Midbrain (tissue), 1 donor: ENCODE measurements around the gene RPL28.

ENCODE experiments used
- DNase-seq: peaks from one replicate; lab custom pipeline; 2025; lab: John Stamatoyannopoulos, UW

Gene RPL28

DNA sequence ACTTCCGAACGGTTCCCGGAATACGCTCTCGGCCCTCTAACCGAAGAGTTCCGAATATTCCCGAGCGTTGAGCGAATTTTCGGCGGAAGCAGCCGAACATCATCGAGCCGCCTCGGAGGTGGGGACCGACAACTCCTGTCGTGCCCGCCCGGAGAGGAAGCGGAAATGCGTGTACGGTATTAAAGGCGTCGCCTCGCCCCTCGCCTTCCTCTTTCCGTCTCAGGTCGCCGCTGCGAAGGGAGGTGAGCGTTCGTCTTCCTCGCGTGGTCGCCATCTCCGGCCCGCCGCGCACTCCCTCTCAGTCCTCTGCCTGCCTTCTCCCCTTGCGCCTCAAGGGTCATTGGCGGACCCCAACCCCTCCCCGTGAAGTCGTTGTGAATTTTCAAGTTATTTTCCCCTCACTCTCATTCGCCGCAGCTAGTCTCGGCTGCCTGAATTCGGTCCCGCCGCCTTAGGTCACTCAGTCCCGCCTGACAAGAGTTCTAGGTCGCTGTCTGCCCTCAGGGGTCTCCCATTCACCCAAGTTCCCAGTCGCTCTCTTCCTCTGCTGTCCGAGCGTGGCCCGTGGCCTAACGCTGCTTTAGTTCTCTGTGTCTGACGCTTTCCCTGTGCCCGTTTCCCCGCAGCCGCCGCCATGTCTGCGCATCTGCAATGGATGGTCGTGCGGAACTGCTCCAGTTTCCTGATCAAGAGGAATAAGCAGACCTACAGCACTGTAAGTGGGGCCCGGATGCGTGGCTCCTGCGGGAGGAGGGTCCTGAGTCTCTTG, at the start of gene RPL28:
Gene RPL28, plus strand, starts transcription at position 209 of the 769 bp plus-strand sequence. Its CDS starts 426 bp downstream, at position 635.
- peak; percentile 98 for DNase-seq

DNA sequence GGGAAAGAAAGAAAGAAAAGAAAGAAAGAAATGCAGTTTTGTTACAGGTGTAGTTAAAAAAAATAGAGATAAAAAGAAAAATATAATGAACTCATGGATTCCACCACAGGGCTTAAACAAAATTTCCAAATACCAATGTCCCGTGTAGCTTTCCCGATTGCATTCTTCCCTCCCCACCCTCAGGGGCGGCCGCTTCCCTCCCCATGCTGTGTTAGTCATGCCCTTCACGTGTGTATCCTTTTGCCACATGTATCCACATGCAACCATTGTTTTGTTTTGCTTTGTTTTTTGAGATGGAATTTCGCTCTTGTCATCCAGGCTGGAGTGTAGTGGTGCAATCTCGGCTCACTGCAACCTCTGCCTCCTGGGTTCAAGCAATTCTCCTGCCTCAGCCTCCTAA, 49.6 kb upstream of the RPL28 start:
- no peak for DNase-seq

DNA sequence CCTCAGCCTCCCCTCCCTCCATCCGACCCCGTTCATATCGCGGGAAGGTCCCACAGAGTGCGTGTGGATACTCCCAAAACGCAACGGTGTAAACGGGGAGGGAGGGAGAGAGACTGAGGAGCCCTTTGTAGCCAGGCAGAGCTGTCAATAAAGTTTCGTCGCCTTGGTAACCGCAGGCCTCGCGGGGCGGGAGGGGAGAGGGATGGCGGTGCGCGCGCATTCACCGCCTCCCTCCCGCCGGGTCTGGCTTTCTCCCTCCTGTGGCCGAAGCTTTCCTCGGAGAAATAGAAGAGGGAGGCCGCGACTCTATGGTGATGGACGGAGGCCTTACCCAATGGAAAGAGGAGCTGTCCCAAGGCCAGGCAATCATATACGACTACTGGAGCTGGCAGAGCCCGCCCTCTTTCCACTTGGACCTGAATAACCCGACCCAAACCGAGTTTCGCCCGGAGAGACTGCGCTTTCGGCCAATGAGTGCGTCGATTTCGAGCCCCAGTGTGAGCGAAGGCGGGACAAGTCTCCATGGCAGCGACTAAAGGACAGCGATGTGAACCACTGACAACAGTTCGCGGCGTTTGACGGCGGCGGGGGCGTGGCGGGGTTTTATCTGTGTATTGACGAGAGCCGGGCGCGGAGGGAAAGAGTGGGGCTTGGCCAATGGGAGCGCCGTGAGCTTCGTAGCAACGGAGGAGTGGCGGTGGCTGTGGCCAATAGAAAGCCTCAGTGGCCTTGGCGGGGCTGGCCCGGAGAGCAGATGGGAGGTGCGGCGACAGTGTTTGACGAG, 46.4 kb upstream of the RPL28 start, which contains the start of gene KMT5C:
Gene KMT5C, plus strand, starts transcription at position 772 of the 784 bp plus-strand sequence. CDS start 2,061 bp downstream, outside the sequence.
- DNase-seq = peak; percentile 100

DNA sequence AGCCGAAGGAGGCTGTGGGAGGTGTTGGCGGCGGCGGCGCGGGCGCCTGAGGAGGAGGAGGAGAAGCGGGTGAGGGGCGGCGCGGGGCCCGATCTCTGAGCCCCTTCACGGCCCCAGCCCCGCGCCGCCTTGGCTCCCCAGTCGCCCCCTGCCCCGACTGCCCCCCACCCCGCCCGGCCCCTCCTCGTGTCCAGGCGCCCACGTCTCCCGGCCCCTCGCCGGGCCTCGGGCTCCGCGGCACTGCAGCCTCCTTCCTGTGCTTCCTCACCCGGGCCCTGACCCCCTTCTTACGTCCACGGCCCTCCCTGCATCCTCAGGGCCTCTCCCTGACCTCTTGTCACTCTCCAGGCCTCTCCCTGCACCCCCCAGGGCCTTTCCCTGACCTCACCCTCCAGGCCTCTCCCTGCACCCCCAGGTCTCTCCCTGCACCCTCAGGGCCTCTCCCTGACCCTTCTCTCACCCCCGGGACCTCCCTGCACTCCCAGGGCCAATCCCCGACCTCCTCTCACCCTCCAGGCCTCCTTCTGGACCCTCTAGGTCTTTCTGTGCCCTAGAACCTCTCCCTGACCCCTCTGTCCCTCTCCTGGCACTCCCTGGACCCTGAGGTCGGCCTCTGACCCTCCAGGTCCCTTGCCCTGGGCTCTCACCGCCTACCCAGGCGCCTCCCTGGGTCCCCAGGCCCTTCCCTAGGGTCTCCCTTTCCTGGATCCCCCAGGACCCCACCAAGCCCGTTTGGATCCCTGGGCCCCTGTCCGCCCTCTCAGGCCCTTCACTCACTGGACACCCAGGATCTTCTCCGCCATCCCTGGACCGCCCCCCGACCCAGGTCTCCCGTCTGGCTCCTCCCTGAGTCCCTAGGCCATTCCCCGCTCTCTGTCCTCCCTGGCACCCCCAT, 45.6 kb upstream of the RPL28 start:
- no peak for DNase-seq

DNA sequence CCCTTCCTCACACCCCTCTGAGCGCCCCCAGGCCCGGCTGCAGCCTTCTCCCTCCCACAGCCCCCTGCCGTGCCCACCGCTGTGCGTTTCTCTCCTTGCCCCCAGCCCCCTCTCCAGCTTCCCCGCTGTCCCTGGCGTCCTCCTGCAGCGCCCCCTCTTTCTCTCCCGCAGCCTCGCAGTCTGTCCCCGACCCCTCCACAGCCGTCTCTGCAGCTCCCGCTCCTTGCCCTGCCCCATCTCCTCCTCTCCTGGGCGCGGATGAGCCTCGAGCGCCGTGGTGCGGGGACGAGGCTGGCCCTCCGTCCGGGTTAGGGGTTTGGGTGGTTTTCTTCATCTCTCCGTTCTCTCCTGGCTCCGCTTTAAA, 45.0 kb upstream of the RPL28 start:
- no peak for DNase-seq

DNA sequence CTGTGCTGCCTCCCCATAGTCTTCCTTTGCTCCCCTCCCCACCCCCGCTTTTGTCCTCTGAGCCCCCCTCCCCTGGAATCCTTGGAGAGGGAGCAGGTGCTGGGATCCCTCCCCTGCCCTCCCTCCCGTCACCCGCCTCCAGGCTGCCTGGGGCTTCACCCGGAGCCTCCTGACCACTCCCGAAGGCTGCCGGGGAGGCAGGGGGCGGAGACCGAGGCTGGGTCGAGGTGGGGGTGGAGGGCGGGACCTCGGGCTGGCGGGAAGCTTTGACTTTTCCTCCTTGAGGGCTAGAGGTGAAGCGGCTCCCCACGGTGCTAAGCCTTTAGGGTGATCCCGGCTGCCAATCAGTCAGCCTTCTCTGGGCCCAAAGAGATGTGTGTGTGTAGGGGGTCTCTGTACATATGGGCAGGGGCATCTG, 44.6 kb upstream of the RPL28 start:
- DNase-seq = peak; percentile 33

DNA sequence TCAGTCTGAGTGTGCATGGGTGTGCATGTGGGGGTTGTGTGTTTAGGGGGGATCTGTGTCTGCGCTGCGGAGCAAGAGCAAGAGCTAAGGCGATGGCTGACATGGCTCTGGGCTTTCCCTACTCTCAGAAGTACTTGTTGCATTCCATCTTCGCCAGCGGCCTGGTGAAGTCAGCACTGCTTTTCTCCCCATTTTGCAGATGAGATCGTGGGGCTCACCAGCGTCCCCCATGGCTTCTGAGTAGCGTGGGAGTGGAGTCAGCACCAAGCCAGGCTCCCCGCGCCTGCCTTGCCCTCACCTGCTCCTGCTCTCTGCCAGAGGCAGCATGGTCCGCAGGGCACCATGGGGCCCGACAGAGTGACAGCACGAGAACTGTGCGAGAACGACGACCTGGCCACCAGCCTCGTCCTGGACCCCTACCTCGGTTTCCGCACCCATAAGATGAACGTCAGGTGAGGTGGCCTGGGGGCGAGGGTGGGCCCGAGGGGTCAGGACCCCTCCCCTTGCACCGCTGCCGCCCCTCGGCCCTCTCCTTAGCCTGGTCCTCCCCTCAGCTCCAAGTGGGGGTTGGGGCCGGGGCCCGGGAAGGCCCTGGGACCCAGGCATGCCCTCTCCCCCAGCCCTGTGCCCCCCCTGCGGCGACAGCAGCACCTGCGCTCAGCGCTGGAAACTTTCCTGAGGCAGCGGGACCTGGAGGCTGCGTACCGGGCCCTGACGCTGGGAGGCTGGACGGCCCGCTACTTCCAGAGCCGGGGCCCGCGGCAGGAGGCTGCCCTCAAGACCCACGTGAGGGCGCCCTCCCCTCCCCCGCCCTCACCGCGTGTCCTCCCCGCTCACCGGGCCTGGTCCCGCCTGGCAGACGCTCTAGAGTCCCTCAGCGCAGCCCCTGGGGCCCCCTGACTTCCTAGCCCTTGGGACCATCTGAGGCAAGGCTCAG, 43.9 kb upstream of the RPL28 start:
- no peak for DNase-seq

DNA sequence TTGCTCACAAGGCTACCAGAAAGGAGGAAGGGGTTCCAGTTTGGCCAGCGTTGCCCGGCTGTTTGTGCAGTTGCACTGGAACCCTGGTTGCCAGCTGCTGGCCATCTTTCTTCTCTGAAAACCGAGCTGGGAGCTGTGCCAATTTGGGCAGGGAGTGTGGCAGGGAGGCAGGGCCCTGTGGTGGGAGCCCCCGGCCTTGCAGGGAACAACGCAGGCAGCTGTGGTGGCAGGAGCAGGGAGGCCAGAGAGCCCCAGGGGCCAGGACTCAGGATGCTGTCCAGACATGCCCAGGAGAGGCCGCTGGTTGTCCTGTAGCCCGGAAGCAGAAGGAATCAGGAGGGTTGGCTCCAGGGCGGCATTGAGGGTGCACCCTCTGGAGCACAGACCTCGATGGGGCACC, 41.3 kb upstream of the RPL28 start:
- DNase-seq = peak; percentile 52

DNA sequence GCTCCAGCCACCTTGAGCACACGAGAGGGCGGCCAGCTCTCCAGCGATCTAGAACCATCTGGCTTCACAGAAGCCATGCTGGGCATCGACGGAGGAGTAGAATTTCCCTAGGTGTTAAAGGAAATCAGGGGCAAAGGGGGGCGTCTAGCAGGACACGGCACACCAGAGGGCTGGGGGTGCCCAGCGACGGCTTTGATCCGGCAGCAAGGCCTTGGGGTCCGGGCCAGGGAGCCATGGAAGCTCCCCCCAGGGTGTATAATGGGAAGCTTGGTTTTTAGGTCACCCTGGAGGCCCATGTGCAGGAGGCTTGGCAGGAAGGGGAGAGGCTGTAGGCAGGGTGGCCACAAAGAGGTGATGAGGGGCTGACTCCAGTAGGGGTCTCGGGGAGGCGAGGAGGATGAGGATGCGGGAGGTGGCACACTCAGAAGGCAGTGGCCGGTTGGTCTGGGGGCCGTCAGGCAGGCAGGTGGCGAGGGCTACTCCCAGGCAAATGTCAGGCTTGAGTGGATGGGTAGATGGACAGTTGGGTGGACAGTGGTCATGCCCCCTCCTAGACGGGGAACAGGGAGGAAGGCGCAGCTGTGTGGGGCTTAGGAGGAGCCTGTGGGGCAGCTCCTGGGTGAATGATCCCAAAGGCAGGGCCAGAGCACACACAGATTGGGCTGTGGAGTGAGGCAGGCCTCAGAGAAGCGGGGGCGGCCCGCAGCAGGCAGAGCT, 40.5 kb upstream of the RPL28 start:
- no peak for DNase-seq

DNA sequence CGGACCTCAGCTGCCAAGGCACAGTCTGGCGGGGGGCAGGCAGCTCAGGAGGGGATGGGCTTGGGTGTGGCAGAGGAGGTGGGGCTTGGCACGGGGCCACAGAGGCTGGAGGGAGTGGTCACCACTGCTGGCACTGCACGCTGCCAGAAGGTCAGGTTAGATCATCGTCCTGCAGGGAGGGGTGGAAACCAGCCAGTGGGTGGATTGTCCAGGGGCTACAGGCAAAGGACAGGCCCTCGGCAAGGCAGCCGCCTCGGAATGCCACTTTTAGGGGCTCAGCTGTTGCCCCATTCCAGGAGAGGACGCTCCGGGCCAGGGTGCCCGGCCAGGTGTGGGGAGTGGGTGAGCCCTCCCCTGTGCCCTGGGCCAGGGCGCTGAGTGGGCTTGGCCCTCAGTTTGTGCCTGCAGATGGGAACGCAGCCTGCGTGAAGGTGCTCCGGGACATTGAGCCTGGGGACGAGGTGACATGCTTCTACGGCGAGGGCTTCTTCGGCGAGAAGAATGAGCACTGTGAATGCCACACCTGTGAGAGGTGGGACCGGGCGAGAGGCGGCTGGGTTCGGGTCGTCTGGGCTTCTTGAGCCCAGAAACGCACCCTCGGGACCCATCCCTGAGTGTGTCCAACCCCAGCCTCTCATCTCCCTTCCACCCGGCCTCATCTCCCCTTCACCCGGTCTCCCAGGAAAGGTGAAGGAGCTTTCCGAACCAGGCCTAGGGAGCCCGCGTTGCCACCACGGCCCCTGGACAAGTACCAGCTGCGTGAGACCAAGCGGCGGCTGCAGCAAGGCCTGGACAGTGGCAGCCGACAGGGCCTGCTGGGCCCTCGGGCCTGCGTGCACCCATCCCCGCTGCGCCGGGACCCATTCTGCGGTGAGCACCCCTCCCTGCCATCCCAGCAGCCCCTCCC, 39.7 kb upstream of the RPL28 start:
- DNase-seq = no peak

DNA sequence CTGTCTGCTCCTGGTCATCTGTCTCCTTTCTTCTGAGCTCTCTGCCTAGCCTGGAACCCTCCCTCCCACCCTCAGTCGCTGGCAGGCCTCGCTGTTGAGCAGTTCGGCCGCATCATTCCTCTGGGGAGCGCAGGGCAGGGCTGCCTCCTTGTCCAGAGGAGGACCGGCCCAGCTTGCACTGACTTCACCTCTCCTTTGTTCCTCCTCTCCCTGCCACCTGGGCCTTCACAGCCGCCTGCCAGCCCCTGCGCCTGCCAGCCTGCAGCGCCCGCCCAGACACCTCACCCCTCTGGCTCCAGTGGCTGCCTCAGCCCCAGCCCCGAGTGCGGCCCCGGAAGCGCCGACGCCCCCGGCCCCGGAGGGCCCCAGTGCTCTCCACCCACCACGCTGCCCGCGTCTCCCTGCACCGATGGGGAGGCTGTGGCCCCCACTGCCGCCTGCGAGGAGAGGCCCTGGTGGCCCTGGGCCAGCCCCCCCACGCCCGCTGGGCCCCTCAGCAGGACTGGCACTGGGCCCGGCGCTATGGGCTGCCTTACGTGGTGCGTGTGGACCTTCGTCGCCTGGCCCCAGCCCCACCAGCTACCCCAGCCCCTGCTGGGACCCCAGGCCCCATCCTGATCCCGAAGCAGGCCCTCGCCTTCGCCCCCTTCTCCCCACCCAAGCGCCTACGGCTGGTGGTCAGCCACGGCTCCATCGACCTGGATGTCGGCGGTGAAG, 38.8 kb upstream of the RPL28 start:
- DNase-seq = no peak

DNA sequence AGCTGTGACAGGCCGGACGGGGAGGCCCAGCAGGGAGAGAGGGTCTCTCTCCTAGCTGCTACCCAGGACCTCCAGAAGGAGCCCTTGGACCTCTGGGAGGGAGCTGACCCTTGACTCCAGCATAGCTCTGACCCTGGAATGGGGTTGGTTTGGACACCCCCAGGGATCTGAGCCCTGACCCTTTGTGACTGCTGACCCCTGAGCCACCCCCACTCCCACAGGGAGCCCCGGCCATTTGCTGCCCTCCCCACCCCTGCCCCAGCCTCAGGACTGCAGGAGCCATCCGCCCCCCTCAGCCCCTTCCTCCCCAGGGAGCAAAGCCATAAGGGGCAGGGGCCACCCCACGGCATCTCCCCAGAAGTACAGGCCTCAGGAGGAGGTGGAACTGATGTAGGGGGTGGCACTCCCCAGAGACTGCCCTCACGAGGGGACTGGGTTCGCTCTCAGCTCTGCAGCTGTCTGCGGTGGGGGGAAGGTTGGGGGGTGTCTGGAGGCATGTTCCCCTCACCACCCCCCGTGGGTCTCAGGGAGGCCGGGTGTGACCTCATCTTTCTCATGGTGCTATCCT, 38.2 kb upstream of the RPL28 start:
- no peak for DNase-seq

DNA sequence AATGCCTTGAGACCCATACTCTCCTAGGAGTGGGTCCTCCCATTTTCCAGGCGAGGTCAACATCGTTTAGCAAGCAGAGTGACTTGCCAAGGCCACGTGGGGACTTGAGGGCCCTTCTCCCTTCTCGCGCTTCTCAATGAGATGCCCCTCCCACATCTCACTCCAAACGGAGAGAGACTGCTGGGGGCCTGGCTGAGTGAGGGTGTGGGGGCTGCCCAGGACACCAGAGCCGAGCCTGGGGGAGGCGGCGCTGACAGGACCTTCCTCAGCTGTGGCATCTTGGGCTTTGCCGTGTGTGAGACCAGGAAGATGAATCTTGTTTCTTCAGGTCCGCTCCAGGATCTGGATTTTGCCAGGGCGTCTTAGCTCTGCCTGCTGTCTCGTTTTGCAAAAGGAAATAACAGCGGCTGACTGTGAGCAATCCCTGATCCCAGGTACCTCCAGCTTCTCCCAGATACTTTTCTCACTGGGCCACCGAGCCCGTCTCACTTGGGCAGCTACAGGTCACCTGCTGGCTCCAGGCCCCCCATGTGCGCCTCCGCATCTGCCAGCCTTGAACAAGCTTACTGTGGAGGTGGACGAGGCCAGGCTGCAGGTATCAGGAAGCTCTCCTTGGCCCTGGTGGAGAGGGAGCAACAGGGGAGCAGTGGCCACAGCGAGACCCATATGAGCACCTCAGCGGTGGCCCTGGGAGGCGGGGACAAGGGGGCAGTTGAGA, 37.3 kb upstream of the RPL28 start:
- DNase-seq = no peak

DNA sequence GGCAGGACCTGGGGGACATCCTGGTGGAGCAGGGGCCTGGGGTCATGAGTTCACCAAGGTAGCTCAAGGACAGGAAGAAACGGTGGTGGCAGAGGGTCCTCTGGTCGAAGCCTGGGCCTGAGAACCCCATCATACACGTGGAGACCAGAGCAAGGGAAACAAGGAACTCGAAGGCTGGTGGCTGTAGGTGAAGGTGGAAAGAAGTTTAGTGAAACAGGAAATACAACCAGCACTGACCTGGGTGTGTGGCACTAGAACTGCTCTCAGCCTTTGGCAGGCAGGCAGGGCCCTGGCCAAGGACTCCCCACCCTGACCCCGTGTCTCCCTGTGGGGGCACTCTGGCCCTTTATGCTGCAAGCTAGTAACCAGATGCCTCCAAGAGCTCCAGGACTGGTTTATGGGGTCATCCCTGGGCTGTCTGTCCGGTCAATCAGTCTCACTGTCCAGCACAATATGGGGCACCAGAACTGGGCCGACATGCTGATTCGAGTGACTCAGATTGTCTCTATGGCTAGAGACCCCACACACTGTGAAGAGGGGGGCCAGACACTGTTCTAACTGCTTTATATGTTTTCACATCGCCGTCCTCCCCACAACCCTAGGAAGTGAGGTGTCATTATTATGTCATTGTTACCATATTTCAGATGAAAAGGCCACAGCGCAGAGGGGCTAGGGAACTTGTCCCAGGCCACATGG, 35.0 kb upstream of the RPL28 start:
- no peak for DNase-seq

DNA sequence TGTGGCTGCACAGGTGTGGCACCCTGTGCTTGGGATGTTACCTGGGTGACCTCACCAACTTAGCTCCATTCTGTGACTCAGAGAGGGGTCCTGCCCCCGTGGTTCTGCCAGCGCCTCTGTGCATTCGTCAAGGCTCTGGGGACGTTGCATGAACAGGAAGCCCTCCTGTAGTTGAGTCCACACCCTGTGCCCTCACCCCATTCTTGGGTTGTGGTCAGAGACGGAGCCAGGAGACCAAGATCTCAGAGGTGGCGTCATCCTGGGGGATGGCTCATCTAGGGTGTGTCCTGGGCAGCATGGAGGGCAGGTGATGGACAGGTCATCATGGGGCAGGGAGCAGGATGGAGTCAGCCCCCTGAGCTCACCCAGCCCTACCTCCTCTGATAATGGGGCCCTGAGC, 33.7 kb upstream of the RPL28 start:
- DNase-seq = no peak

DNA sequence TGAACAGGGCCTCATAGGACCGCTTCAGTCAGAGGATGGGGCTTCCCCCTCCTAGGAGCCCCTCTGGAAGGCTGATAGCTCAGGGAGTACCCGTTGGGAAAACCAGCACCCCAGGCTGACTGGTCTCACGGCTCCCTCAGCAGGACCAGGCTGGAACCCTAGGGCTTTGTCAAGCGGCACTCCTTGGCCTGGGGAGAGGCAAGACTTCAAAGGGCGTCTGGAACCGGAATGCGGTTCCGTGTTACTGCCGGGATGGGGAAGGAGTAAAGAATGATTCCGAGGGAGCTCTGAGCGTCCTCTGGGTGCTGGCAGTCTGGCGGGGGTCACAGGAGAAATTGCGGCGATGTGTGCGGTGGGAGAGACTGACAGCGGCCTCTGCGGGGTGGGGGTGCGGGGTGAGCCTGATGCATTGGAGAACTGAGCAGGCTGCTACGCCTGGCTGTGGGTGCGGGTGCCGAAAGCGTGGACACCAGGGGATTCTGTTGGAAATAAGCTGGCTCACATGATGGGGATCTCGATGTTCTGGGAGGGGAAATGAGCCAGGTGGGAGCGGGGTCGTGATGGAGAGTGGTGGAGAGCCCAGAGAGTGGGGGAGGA, 33.1 kb upstream of the RPL28 start:
- no peak for DNase-seq

DNA sequence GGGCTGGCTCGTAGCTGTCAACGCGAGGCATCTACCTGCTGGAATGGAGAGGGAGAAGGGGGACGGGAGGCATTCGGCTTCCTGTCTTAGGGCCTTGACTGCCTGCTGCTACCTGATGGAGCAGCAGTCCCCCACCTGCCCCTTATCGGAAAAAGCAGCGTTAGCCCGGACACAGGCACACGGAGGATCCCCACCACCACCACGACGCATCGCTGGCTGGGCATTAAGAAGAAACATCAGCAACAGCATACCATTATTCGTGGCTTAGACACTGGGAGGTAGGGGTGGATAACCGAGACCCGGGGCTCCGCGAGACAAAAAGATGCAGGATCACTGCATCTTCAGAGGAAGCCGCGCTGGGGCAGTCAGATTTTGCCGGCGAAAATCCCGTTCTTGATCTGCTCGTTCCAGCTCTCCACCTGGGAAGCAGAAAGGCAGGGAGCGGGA, 32.4 kb upstream of the RPL28 start:
- no peak for DNase-seq
